ENCODE results near the gene CNOT6L. TPM values are rescaled to one million over a fixed set of nuclear protein-coding genes. Genes with fewer than 3 reads are reported as not detected.

Gene CNOT6L
- total RNA-seq, 1 experiment from 2014 or later: 14.5 TPM

DNA sequence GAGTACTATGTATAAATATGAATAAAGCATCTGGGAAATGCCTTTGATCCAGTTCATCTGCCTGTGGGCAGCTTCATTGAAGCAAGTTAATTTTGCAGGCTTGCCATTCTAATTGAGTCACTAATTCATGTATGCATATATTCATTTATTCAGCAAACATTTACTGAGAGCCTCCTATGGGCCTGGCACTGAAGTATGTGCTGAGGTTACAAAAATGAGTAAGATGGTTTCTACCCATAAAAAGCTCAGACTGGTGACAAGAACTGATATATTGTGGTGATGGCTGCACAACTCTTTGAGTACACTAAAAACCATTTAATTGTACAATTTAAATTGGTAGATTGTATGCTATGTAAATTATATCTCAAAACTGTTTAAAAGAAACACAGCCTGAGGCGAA, 42.3 kb upstream of the CNOT6L start:
- Histone ChIP-seq H2BK15ac (ENCODE audit: low read depth, low read length) (no peak overlapping the region), H3K14ac (ENCODE audit: insufficient read depth, low read length) (no peak overlapping the region), H3K4me1 (ENCODE audit: insufficient read depth, low read length) (peaks cover 2% of the 10 kb centered on the region; the same call in 1 of the 2 replicates), H2BK12ac (ENCODE audit: insufficient read length, low read depth, low read length) (no peak overlapping the region), H3K79me2 (ENCODE audit: insufficient read depth, low read length) (no peaks in the 10 kb centered on the region), H3K23ac (ENCODE audit: insufficient read length, low read depth, low read length) (no peak overlapping the region), H4K20me1 (ENCODE audit: control insufficient read depth, insufficient read depth, insufficient read length) (no peaks in the 10 kb centered on the region), H4K8ac (replicated peaks; ENCODE audit: insufficient read length, low read depth, low read length) (no peak overlapping the region), H2AFZ (ENCODE audit: low read length) (no peak overlapping the region), H2AK5ac (ENCODE audit: insufficient read length, low read length) (no peak overlapping the region), H3K27me3 (ENCODE audit: insufficient read depth, low read length) (no peaks in the 10 kb centered on the region), H2BK120ac (ENCODE audit: low read depth, low read length, poor library complexity, severe bottlenecking) (no peak overlapping the region), H3K79me1 (ENCODE audit: insufficient read depth, low read depth, low read length, poor library complexity, severe bottlenecking) (peaks cover 5% of the 10 kb centered on the region), H3K18ac (ENCODE audit: insufficient read length, low read depth, low read length) (no peak overlapping the region), H3K56ac (ENCODE audit: insufficient read length, low read depth, low read length) (no peak overlapping the region), H3K23me2 (ENCODE audit: insufficient read length, low read depth, low read length, poor library complexity, severe bottlenecking) (peaks cover 7% of the 10 kb centered on the region), H3K4me2 (ENCODE audit: insufficient read depth, insufficient read length, low read length) (peak overlapping the region; percentile 72), H3T11ph (ENCODE audit: low read length) (no peak overlapping the region), H3K27ac (ENCODE audit: insufficient read length, low read depth, low read length) (peak overlapping the region; percentile 96), H3K9ac (ENCODE audit: extremely low read depth, insufficient read length, low read length) (peak overlapping the region; percentile 58), H4K5ac (ENCODE audit: insufficient read length, low read depth, low read length) (no peak overlapping the region), H3K4ac (ENCODE audit: low read depth, low read length) (no peak overlapping the region), H4K91ac (ENCODE audit: insufficient read length, low read depth, low read length) (no peak overlapping the region), H2BK20ac (ENCODE audit: low read depth, low read length, poor library complexity, severe bottlenecking) (no peak overlapping the region), H2BK5ac (ENCODE audit: insufficient read length, low read length) (no peak overlapping the region), H3K9me3 (ENCODE audit: control insufficient read depth, low read depth, low read length) (no peaks in the 10 kb centered on the region)
- DNase-seq: no peak
- Mint-ChIP-seq H3K27me3 (ENCODE audit: low read depth) (no peaks in the 10 kb centered on the region; the same call in 1 of the 2 replicates), H3K4me3 (peak overlapping the region; percentile 94 to 96), H3K4me1 (peaks cover 11 to 21% of the 10 kb centered on the region in 2 experiments), H3K9me3 (peaks cover 0 to 2% of the 10 kb centered on the region in 2 experiments; a peak in 1 of 5 replicates), H3K27ac (peak overlapping the region; percentile 99 to 100 (median 100); a peak in 4 of 7 replicates), H3K36me3 (ENCODE audit: insufficient read depth in 1 of 3, low read depth in 3 of 3) (peaks cover 6 to 18% (median 12%) of the 10 kb centered on the region in 3 experiments; a peak in 5 of 7 replicates)
- TF ChIP-seq, protein P1, sequence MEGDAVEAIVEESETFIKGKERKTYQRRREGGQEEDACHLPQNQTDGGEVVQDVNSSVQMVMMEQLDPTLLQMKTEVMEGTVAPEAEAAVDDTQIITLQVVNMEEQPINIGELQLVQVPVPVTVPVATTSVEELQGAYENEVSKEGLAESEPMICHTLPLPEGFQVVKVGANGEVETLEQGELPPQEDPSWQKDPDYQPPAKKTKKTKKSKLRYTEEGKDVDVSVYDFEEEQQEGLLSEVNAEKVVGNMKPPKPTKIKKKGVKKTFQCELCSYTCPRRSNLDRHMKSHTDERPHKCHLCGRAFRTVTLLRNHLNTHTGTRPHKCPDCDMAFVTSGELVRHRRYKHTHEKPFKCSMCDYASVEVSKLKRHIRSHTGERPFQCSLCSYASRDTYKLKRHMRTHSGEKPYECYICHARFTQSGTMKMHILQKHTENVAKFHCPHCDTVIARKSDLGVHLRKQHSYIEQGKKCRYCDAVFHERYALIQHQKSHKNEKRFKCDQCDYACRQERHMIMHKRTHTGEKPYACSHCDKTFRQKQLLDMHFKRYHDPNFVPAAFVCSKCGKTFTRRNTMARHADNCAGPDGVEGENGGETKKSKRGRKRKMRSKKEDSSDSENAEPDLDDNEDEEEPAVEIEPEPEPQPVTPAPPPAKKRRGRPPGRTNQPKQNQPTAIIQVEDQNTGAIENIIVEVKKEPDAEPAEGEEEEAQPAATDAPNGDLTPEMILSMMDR (conservative IDR thresholded peaks at IDR 0.05): no peak
- no CpG with 5 or more reads among the region's 1 CpG for WGBS (ENCODE audit: extremely low coverage, insufficient read length, low lambda C conversion rate)

All from H9 (cell line).